Stimulated activated CD8-positive, alpha-beta memory T cell treated with anti-CD3 and anti-CD28 coated beads, Interleukin-15, amount 100 ng/mL, for 48 hours (primary cell): ENCODE results near the gene XRCC6.
A peak's percentile ranks its signal among the peaks of the same experiment; 100 is the strongest.
"Not testable (repeated sequence)": the region's sequence is repeated elsewhere in the genome, so short reads cannot be mapped to it uniquely, and the experiment has no call there.

Source experiments
- DNase-seq, 2 donors: peaks; one replicate each; pipeline ENCODE4 v3.0.0-alpha.2; 2020; ENCODE audit warnings: low read depth in 2 of 2

The XRCC6 gene

GRCh38 chr22:41621099-41621910, at the start of gene XRCC6:
Gene XRCC6 (plus strand): TSS chr22:41621295. CDS start chr22:41622005, 710 bp downstream.
- DNase-seq, result peak; percentile 99

GRCh38 chr22:41571786-41572185, 49.3 kb upstream of the XRCC6 start:
- no peak for DNase-seq

- not testable (repeated sequence) for DNase-seq
Measured at GRCh38 chr22:41572305-41572704, 48.8 kb upstream of the XRCC6 start.

GRCh38 chr22:41573677-41574076, 47.4 kb upstream of the XRCC6 start:
- DNase-seq, result no peak

GRCh38 chr22:41574847-41575381, 46.2 kb upstream of the XRCC6 start:
- no peak for DNase-seq

GRCh38 chr22:41575533-41575932, 45.6 kb upstream of the XRCC6 start:
- no peak for DNase-seq

GRCh38 chr22:41576877-41577276, 44.2 kb upstream of the XRCC6 start:
- no peak for DNase-seq

- no peak for DNase-seq
Measured at GRCh38 chr22:41578114-41578513, 43.0 kb upstream of the XRCC6 start.

- no peak for DNase-seq
Measured at GRCh38 chr22:41578818-41579217, 42.3 kb upstream of the XRCC6 start.

- DNase-seq, result no peak
Measured at GRCh38 chr22:41579297-41579996, 41.6 kb upstream of the XRCC6 start.

- no peak for DNase-seq
Measured at GRCh38 chr22:41579997-41580355, 41.1 kb upstream of the XRCC6 start.

GRCh38 chr22:41582694-41583093, 38.4 kb upstream of the XRCC6 start:
- DNase-seq, result no peak

- no peak for DNase-seq
Measured at GRCh38 chr22:41584881-41585280, 36.2 kb upstream of the XRCC6 start.

GRCh38 chr22:41585898-41586297, 35.2 kb upstream of the XRCC6 start:
- DNase-seq, result no peak

GRCh38 chr22:41587347-41587723, 33.8 kb upstream of the XRCC6 start:
- no peak for DNase-seq

GRCh38 chr22:41589391-41590241, 31.5 kb upstream of the XRCC6 start, which contains the start of gene PMM1:
Gene PMM1 (minus strand): TSS chr22:41589840. CDS start chr22:41589805, 35 bp downstream.
- peak; percentile 100 for DNase-seq

- DNase-seq, result not testable (repeated sequence)
Measured at GRCh38 chr22:41593336-41593960, 27.6 kb upstream of the XRCC6 start.

- DNase-seq, result no peak
Measured at GRCh38 chr22:41595703-41596102, 25.4 kb upstream of the XRCC6 start.

GRCh38 chr22:41596776-41597634, 24.1 kb upstream of the XRCC6 start:
- peak in 1 of 2 donors; percentile 6 for DNase-seq

GRCh38 chr22:41597635-41597953, 23.5 kb upstream of the XRCC6 start:
- DNase-seq, result no peak

GRCh38 chr22:41598081-41598480, 23.0 kb upstream of the XRCC6 start:
- DNase-seq, result no peak
